NCI-H524 (cell line): ENCODE results near the gene SPOCK1.

ENCODE experiments used
- DNase-seq, 2 experiments: peaks; one replicate each; lab custom pipeline; 2025; lab: John Stamatoyannopoulos, UW

SPOCK1 gene

DNA sequence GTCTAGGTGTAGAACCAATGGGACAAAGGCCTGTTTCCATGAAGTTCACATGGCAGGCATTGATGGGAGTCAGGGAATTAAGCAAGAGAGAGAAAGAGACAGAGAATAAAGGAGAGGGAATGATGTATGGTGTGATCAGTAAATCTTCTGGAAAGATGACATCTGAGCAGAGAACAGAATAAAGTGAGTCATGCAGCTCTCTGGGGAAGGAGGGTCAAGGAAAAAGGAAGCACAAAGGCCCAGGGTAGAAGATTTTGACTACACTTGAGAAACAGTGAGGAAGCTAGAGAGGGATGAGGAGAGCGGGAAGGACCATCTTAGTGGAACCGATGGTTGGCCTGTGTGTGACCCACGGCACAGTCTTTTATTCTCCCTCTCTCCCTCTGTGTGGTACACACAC, 425.9 kb downstream of the SPOCK1 start:
- no peak for DNase-seq

DNA sequence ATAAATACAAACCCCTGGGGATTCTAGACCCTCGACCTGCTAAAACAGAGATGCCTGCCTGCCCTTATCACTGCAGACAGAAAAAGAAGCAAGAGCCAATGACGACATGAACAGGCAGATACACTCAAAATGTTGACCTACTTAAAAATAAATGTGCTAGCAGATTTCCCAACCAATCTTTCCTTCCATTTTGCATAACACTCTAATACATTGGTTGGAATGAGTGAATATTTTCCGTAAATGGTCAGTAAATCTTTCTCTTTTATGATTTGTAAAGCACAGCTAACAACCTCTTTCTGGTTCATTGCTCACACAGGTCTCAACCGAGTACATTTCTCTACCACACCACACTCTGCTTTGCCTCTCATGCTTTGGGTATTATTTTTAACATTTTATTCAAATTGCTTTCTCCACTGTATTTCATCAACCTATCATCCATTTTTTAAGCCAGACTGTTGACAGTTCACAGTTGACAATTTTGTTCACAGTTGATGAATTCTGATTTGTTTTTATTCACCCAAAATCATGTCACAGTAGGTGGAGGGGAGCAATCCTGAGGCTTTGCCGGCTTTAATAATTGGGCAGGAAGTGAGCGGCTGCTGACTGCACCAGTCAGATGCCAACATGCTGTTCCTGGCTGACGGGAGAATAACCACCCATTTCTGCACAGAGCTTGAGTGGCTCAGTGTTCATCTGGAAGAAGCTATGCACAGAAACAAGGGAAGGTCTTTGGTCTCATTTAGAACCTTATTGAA, 426.6 kb downstream of the SPOCK1 start:
- DNase-seq = no peak

DNA sequence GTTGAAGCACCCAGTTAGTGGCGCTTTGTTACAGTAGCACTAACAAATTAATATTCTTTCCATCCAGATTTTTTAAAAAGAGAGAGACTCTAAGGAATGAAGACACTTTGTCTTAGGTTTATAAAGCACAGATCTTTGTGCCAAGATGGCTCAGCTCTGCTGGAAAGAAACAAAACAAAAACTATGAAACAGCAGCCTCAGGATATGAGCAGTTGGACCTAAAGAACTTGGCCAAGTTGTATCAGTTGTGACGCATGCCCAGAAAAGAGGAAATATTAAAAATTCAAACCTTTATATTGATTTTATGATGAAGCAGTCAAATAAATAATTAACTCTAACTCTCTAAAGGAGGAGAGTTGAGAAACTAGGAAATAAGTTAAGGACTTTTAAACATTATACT, 427.2 kb downstream of the SPOCK1 start:
- DNase-seq = no peak

- DNase-seq = no peak
These were observed 427.6 kb downstream of the SPOCK1 start for GRCh38 chr5:137071526-137071925.

GRCh38 chr5:137070521-137070920, 428.6 kb downstream of the SPOCK1 start:
- DNase-seq = no peak

DNA sequence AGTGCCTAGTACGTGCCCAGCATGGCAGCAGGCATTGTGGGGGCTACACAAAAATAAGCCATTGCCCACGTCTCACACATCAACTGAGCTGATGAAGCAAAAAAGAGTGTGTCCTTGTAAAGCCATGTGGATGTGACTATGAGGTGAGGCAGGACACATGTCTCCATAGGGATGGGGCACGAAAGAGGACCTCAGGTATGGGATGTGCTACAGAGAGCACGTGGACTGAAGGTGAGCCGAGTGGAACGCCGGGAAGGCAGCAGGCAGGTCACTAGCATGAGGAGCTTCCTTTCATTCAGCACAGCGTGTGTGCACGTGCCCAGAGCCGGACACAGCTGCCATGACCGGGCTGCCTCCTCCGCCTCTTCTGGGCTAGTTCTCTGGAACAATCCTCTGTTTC, 429.8 kb downstream of the SPOCK1 start:
- no peak for DNase-seq

DNA sequence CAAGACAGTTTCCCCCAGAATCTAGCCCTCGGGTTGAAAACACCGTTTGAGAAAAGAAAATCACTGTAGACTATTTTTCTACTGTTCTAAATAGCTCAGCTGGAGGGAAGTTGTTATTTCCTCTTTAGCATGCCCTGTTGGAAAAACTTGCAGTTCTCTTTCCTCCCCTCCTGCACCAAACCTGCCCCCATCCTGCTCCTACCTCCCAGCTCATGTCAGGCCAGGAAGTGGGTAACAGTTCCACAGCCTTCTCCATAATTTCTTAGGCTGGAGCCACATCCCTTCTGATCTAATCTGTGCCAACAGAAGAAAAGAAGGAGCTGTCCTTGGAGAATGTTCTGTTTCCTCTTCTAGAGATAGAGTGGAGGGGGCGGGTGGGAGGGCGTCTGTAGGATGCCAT, 437.7 kb downstream of the SPOCK1 start:
- no peak for DNase-seq

GRCh38 chr5:137058089-137058488, 441.0 kb downstream of the SPOCK1 start:
- DNase-seq = no peak

DNA sequence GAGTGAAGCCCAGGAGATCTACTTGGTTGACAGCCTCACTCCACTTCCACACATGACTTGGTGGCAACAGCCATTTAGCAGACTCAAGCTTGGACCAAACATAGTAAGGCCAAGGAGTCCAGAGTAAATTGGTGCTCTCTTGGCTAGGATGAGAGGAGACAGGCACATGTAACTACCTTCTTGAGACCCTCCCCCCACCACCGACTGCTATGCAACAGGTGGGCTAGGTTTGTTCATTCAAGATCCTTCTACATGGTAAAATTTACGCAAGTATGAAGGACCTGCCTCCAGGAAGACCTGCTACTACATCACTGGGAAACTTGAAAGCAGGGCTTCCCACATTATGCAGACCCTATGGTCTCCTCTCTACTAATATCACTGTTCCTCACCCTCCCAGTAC, 442.4 kb downstream of the SPOCK1 start:
- DNase-seq = no peak

DNA sequence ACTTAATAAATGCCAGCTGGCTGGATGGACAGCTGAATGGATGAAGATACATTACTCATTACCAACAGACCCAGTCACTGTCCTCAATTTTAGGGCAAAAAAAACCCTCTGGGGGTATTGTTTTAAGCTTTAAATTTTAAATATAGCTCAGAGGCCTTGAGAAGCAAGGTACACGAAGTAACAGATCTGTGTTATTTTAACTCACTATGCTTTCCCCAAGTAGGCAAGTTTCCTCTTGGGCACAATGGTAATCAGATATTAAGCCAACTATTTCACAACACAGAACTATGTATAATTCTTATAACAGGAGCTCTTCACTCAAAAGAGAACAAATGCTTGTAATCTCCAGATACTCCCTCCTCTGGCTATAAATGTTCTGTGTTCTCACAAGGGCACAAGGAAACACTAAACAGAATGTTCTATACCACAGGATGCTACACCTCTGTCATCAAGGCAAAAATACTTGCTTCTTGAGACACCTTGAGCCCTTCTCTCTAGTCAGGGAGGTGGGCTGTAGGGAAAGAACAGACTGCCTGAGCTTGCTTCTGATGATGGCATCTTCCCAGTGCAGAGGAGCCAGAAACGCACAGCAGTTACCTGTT, 443.8 kb downstream of the SPOCK1 start:
- no peak for DNase-seq

GRCh38 chr5:137054792-137055191, 444.3 kb downstream of the SPOCK1 start:
- no peak for DNase-seq

GRCh38 chr5:137054335-137054734, 444.8 kb downstream of the SPOCK1 start:
- DNase-seq = no peak

DNA sequence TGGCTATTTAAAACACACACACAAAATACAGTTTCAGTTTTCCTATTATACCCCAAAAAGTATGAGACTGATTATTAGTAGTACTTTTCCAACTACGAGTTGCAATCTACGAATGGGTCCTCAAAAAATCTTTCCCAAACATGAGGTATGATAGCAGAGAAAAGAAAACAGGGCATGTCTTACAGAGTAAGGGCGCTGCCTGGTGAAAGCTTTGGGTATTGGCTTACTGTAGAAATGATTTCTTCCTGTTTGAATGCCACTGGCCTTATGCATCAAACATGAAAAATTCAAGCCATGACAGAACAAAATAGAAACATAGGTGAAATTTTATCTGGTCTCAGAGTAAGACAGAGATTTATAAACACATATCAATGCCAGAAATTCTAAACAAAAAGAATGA, 448.0 kb downstream of the SPOCK1 start:
- DNase-seq = peak in 1 of 2 experiments; percentile 59

GRCh38 chr5:137040641-137041340, 458.3 kb downstream of the SPOCK1 start:
- peak in 1 of 2 experiments; percentile 52 for DNase-seq

DNA sequence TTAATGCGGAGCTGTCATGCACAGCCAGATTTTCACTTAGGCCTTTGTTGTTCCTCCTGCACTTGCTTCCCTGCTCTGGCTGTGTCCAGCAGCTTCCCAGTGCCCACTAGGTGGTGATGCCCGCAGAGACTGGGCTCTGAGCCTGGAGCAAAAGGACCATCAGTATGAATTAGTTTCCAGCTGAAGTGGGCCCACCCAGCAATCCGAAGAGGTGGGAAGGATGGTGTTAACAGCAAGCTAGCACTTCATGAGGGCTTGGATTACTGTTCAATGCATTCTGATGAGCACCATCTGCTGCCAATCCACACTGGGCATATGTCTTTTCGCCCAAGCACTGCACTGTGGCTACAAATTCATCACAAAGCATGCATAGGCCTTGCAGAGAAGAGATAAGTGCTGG, 459.1 kb downstream of the SPOCK1 start:
- peak; percentile 89 to 97 for DNase-seq

DNA sequence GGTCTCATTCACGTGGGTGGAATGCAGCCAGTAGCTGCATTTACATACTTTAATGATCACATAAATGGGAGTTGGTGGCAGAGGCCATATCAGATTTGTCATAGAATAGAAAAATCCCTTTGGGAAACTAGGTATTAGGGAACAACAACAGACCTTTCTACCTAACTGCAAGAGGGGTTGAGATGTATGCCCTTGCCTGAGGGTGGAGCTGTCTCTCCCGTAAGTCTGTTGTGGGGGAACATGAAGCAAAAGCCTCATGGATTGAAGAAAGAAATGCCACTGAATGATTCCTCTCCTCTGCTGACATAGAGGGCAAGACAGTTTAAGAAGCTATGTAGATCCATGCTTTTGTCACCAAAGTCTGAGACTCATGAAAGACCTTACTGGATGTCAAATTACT, 461.3 kb downstream of the SPOCK1 start:
- DNase-seq = no peak

DNA sequence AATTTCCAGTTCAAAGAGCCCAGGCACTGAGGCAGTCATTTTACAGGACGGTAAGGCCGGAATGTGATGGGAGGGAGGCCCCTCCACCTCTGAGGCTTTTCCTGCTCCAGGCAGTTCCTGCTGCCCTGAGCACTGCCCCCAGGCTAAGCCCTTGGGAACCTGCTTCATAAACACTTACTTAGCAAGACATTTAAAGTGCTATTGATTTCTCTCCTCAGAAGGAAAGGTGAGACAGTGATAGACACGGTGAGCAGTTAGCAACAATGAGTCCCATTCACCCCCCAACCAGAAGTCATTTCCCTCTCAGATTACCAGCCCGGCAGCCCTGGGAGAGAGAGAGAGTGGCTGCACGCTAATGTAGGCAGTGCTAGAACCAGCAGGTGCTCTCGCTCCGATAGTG, 462.5 kb downstream of the SPOCK1 start:
- peak; percentile 54 to 81 for DNase-seq

GRCh38 chr5:137035480-137035878, 463.6 kb downstream of the SPOCK1 start:
- no peak for DNase-seq

GRCh38 chr5:137034764-137035479, 464.2 kb downstream of the SPOCK1 start:
- DNase-seq = no peak

DNA sequence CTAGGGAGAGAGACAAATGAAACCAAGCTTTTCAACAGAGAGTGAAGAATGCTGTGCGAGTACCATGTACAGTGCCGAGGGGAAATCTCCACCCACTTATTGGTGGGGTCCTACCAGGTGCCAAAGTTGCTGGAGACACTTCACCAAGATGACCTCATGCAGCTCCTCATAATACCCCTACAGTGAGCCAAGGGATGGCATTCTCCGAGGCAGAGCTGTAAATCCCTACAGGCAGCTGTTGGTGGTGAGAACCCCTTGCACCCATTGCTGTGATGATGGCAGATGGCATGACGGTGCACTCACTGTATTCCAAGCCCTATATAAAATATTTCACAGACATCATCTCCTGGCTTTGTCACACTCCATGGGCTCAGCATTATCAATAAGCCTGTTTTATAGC, 464.9 kb downstream of the SPOCK1 start:
- peak in 1 of 2 experiments; percentile 21 for DNase-seq

- DNase-seq = no peak
These were observed 466.2 kb downstream of the SPOCK1 start for GRCh38 chr5:137032929-137033328.

GRCh38 chr5:137027758-137028157, 471.4 kb downstream of the SPOCK1 start:
- no peak for DNase-seq

- DNase-seq = no peak
These were observed 472.8 kb downstream of the SPOCK1 start for GRCh38 chr5:137026296-137026695.
